ENCODE results near the gene CYP2W1. TPM values are rescaled to one million over a fixed set of nuclear protein-coding genes. Genes with fewer than 3 reads are reported as not detected.
"Not testable (repeated sequence)": the region's sequence is repeated elsewhere in the genome, so short reads cannot be mapped to it uniquely, and the experiment has no call there.

Gene CYP2W1
- total RNA-seq, 1 experiment from 2014 or later, result not detected

DNA sequence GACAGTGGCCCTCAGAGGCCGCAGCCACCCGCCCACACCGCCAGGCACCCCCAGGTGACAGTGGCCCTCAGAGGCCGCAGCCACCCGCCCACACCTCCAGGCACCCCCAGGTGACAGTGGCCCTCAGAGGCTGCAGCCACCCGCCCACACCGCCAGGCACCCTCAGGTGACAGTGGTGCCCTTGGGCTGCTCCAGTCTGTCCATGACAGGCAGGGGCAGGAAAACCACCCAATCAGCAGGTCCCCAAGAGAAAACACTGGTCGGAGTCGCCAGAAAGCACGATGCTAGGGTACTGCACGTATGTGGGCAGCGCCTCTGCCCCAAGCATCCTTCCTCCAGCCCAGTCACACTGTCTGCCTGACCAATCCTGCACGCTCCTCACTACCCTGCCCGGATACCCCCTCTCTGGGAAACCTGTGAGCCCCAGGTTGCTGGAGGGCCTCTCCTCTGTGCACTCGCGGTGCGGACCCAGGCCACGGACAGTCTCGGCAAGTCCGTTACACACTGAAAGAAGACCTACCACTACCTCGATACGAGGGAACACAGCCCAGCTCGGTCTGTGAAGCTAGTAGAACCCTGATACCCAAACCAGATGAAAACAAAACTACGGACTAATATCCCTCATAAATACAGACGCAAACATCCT, 49.7 kb downstream of the CYP2W1 start:
- no peak for DNase-seq (ENCODE audit: unreplicated experiment)
- H3K9me3 Mint-ChIP-seq (ENCODE audit: unreplicated experiment), result no peaks in the 10 kb centered on the region
- no peaks in the 10 kb centered on the region for H3K36me3 Mint-ChIP-seq (ENCODE audit: insufficient read depth, unreplicated experiment)
- peaks cover 4% of the 10 kb centered on the region for H3K4me1 Mint-ChIP-seq (ENCODE audit: insufficient read depth, unreplicated experiment)
- no peak overlapping the region for H3K27ac Mint-ChIP-seq (ENCODE audit: low read depth, unreplicated experiment)
- ChIA-PET POLR2A (no interaction called here), CTCF (no interaction called here)
- no TSS peak for BruUV-seq (replicated peaks)
- H3K4me3 Mint-ChIP-seq (ENCODE audit: unreplicated experiment), result no peak overlapping the region
- intact Hi-C loops (cut with micrococcal nuclease), result no loop called here
- H3K27me3 Mint-ChIP-seq (ENCODE audit: insufficient read depth, unreplicated experiment), result no peaks in the 10 kb centered on the region
- no peak for TF ChIP-seq CTCF (IDR thresholded peaks at IDR 0.05; ENCODE audit: unreplicated experiment)

DNA sequence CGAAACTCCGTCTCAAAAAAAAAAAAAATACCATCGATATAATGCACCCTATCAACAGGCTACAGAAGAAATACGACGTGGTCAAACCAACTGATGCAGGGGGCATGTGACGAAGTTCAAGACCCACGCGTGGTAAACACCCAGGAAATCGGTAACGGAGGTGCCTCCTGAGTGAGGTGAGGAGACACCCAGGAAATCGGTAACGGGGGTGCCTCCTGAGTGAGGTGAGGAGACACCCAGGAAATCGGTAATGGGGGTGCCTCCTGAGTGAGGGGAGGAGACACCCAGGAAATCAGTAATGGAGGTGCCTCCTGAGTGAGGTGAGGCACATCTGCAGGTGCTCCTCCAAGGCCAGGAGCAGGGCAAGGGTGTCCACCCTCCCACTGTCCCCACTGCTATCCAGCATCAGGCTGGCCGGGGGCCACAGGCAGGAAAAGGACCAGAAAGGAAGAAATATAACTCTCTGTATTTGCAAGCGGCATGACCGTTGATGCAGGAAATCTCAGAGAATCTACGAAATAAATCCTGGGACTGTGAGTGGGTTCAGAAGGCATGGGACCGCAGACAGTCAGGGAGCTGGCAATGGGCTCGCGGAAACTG, 50.7 kb downstream of the CYP2W1 start:
- intact Hi-C loops (cut with micrococcal nuclease), result no loop called here
- no peak for TF ChIP-seq CTCF (IDR thresholded peaks at IDR 0.05; ENCODE audit: unreplicated experiment)
- no TSS peak for BruUV-seq (replicated peaks)

GRCh38 chr7:1034769-1035168, 51.8 kb downstream of the CYP2W1 start:
- intact Hi-C loops (cut with micrococcal nuclease); H3K4me1 Mint-ChIP-seq (ENCODE audit: insufficient read depth, unreplicated experiment); H3K27me3 Mint-ChIP-seq (ENCODE audit: insufficient read depth, unreplicated experiment); BruUV-seq (replicated peaks); H3K4me3 Mint-ChIP-seq (ENCODE audit: unreplicated experiment); H3K27ac Mint-ChIP-seq (ENCODE audit: low read depth, unreplicated experiment); H3K36me3 Mint-ChIP-seq (ENCODE audit: insufficient read depth, unreplicated experiment); H3K9me3 Mint-ChIP-seq (ENCODE audit: unreplicated experiment); DNase-seq (ENCODE audit: unreplicated experiment): not testable (repeated sequence)
- POLR2A ChIA-PET, result interaction anchor here (1.0 kb wide), 1 partner anchor 10 kb away, joined by 4 read pairs; the partner anchor contains the start of gene GPR146
- CTCF ChIA-PET, result interaction anchor here (1.0 kb wide), 1 partner anchor 42 kb away, joined by 4 read pairs; no protein-coding TSS in a partner anchor

More for the DNA sequence above, 50.7 kb downstream of the CYP2W1 start:
- H3K27ac Mint-ChIP-seq (ENCODE audit: low read depth, unreplicated experiment), result no peak overlapping the region
- no peaks in the 10 kb centered on the region for H3K27me3 Mint-ChIP-seq (ENCODE audit: insufficient read depth, unreplicated experiment)
- no peak overlapping the region for H3K4me3 Mint-ChIP-seq (ENCODE audit: unreplicated experiment)
- H3K4me1 Mint-ChIP-seq (ENCODE audit: insufficient read depth, unreplicated experiment), result peaks cover 4% of the 10 kb centered on the region
- H3K36me3 Mint-ChIP-seq (ENCODE audit: insufficient read depth, unreplicated experiment), result no peaks in the 10 kb centered on the region
- no peak for DNase-seq (ENCODE audit: unreplicated experiment)
- ChIA-PET POLR2A (interaction anchor here (1.0 kb wide), 1 partner anchor 11 kb away, joined by 4 read pairs; the partner anchor contains the start of gene GPR146), CTCF (no interaction called here)
- H3K9me3 Mint-ChIP-seq (ENCODE audit: unreplicated experiment), result no peaks in the 10 kb centered on the region

- CTCF ChIA-PET, result interaction anchor here (0.5 to 0.7 kb wide), 2 partner anchors 8 to 62 kb away, joined by 3 to 4 read pairs; partner anchors contain the start of gene GPR146
- H3K9me3 Mint-ChIP-seq (ENCODE audit: unreplicated experiment); POLR2A ChIA-PET; H3K27me3 Mint-ChIP-seq (ENCODE audit: insufficient read depth, unreplicated experiment); intact Hi-C loops (cut with micrococcal nuclease); H3K4me3 Mint-ChIP-seq (ENCODE audit: unreplicated experiment); H3K27ac Mint-ChIP-seq (ENCODE audit: low read depth, unreplicated experiment); BruUV-seq (replicated peaks); DNase-seq (ENCODE audit: unreplicated experiment); H3K4me1 Mint-ChIP-seq (ENCODE audit: insufficient read depth, unreplicated experiment); H3K36me3 Mint-ChIP-seq (ENCODE audit: insufficient read depth, unreplicated experiment): not testable (repeated sequence)
Measured at GRCh38 chr7:1036164-1036928, 53.4 kb downstream of the CYP2W1 start.

Small RNA genes lying within 50 kb of the gene (microRNA-seq; reads per million reads assigned to microRNA genes)
- 1,000 reads per million, percentile 86 among the genes with 10 or more reads in this experiment for gene MIR339

Other genes with a start within 250 kb of the CYP2W1 start
- gene SUN1, start 150.7 kb upstream of the CYP2W1 start, total RNA-seq (2022), result 126 and 132 TPM in 2 replicates
- 32.6 and 43.9 TPM in 2 replicates for gene GET4, start 106.6 kb upstream of the CYP2W1 start, total RNA-seq (2022)
- 7.0 and 10.5 TPM in 2 replicates for gene ADAP1, start 28.5 kb upstream of the CYP2W1 start, total RNA-seq (2022)
- gene COX19, start 7.6 kb upstream of the CYP2W1 start, total RNA-seq (2022), result 14.7 and 16.5 TPM in 2 replicates
- 0.27 TPM in 1 of 2 replicates, not detected in the other for gene GPR146, start 61.4 kb downstream of the CYP2W1 start, total RNA-seq (2022)
- gene GPER1, start 104.9 kb downstream of the CYP2W1 start, total RNA-seq (2022), result 0.28 and 0.32 TPM in 2 replicates
- gene ZFAND2A, start 177.0 kb downstream of the CYP2W1 start, total RNA-seq (2022), result 30.1 and 40.7 TPM in 2 replicates
- gene UNCX, start 249.7 kb downstream of the CYP2W1 start, total RNA-seq (2022), result not detected in 2 replicates